ENCODE data around the gene EPHB2. TPM values are rescaled to one million over a fixed set of nuclear protein-coding genes. Genes with fewer than 3 reads are reported as not detected.

The EPHB2 gene
- total and polyA plus RNA-seq, 2 donors (not counting 3 experiments of a cell fraction or from before 2014, with no cell fraction given), result 50.8 to 69.1 TPM

DNA sequence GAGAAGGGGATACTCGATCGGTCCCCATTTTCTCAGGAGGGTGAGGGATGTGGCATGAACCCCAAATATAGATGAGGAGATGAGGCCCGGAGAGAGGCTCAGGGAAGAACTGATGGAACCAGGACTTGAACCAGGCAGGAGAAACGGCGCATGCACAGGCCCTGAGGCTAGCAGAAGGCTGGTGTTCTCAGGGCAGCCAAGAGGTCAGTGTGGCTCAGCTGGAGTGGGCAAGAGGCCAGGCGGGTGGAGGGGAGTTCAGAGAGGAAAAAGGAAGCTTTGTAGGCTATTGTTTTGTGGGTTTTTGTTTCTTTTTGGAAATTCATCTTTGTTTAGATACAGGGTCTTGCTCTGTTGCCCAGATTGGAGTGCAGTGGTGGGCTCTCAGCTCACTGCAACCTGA, 140.0 kb downstream of the EPHB2 start:
- no peak overlapping the region for H3K4me2 ChIP-seq (ENCODE audit: insufficient read depth, low read length)
- no peaks in the 10 kb centered on the region for H3K9me3 ChIP-seq (replicated peaks; ENCODE audit: control insufficient read depth, insufficient read depth, low read length)
- intact Hi-C loops (cut with micrococcal nuclease) (no loop called here), dilution Hi-C loops (cut with MboI; ENCODE audit: extremely low pct_ligation_motif_present, low sequenced_read_pairs) (no loop called here)
- H3K79me2 ChIP-seq (ENCODE audit: control insufficient read depth, insufficient read depth, low read length), result no peaks in the 10 kb centered on the region
- BruUV-seq (replicated peaks), result no TSS peak
- H3K9ac ChIP-seq (replicated peaks; ENCODE audit: extremely low read depth, insufficient read depth, low read length), result no peak overlapping the region
- no peaks in the 10 kb centered on the region for H3K9me1 ChIP-seq (replicated peaks; ENCODE audit: control insufficient read depth, extremely low read depth, insufficient read depth, low read length)
- no peaks in the 10 kb centered on the region for H4K20me1 ChIP-seq (replicated peaks; ENCODE audit: control insufficient read depth, extremely low read depth, insufficient read depth, low read length)
- H3K27ac ChIP-seq (ENCODE audit: insufficient read depth, low read depth, low read length), result no peak overlapping the region
- POLR2A ChIA-PET, result no interaction called here
- no peaks in the 10 kb centered on the region for H3K27me3 ChIP-seq (ENCODE audit: control insufficient read depth in 2 of 2, insufficient read depth in 2 of 2, low read length in 2 of 2)
- H3K4me1 ChIP-seq (ENCODE audit: control insufficient read depth, extremely low read depth, insufficient read depth, low read length), result peaks cover 9% of the 10 kb centered on the region
- no peak overlapping the region for H3K4me3 ChIP-seq (replicated peaks in 1 of 3; ENCODE audit: insufficient read depth in 1 of 3, low read depth in 1 of 3, low read length in 3 of 3)
- H3K36me3 ChIP-seq (ENCODE audit: control insufficient read depth in 2 of 2, extremely low read depth in 1 of 2, insufficient read depth in 2 of 2, low read length in 2 of 2), result no peaks in the 10 kb centered on the region
- TF ChIP-seq GATA2 (IDR thresholded peaks at IDR 0.05; ENCODE audit: insufficient read depth, insufficient read length, low read depth, low read length) (no peak), POLR2AphosphoS5 (IDR thresholded peaks at IDR 0.05; ENCODE audit: insufficient read depth, low read depth, low read length) (no peak), POLR2A (IDR thresholded peaks at IDR 0.05; ENCODE audit: low read depth, low read length) (no peak), JUN (IDR thresholded peaks at IDR 0.05; ENCODE audit: borderline replicate concordance, insufficient read depth, insufficient read length, low read depth) (no peak), EZH2 (IDR thresholded peaks at IDR 0.05; ENCODE audit: borderline replicate concordance, low read depth, low read length, severe bottlenecking) (no peak), FOS (IDR thresholded peaks at IDR 0.05; ENCODE audit: borderline replicate concordance, insufficient read depth, low read length) (no peak), MYC (IDR thresholded peaks at IDR 0.05; ENCODE audit: low read depth, low read length) (no peak)
- TF ChIP-seq, protein P1, sequence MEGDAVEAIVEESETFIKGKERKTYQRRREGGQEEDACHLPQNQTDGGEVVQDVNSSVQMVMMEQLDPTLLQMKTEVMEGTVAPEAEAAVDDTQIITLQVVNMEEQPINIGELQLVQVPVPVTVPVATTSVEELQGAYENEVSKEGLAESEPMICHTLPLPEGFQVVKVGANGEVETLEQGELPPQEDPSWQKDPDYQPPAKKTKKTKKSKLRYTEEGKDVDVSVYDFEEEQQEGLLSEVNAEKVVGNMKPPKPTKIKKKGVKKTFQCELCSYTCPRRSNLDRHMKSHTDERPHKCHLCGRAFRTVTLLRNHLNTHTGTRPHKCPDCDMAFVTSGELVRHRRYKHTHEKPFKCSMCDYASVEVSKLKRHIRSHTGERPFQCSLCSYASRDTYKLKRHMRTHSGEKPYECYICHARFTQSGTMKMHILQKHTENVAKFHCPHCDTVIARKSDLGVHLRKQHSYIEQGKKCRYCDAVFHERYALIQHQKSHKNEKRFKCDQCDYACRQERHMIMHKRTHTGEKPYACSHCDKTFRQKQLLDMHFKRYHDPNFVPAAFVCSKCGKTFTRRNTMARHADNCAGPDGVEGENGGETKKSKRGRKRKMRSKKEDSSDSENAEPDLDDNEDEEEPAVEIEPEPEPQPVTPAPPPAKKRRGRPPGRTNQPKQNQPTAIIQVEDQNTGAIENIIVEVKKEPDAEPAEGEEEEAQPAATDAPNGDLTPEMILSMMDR (IDR thresholded peaks at IDR 0.05; ENCODE audit: extremely low read depth in 1 of 2, insufficient read depth in 1 of 2, low read depth in 1 of 2, low read length in 2 of 2), result no peak
- TF ChIP-seq, protein P2, sequence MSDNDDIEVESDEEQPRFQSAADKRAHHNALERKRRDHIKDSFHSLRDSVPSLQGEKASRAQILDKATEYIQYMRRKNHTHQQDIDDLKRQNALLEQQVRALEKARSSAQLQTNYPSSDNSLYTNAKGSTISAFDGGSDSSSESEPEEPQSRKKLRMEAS (IDR thresholded peaks at IDR 0.05; ENCODE audit: insufficient read depth, insufficient read length), result no peak
- no peak overlapping the region for H2AFZ ChIP-seq (ENCODE audit: low read depth, low read length)
- FAIRE-seq, result peak; percentile 95
- CTCF ChIA-PET, result interaction anchor here (0.6 to 5.9 kb wide), 5 partner anchors 11 to 146 kb away, joined by 3 to 37 read pairs (median 5); no protein-coding TSS in a partner anchor
- DNase-seq (ENCODE audit: low read depth, low spot score), result peak; percentile 83
